GM06990 (cell line): Measurements from ENCODE around the gene PNPLA7.
"Not testable (repeated sequence)": the region's sequence is repeated elsewhere in the genome, so short reads cannot be mapped to it uniquely, and the experiment has no call there.

Experiments
- DNase-seq: peaks from one replicate; pipeline ENCODE4 v3.0.0-alpha.2; 2011; ENCODE audit not compliant: insufficient read length; ENCODE audit errors: extremely low read depth
- H3K27me3 ChIP-seq: replicated peaks from 2 replicates; pipeline ENCODE4 v1.6.0; 2011; ENCODE audit warnings: low read length; ENCODE audit not compliant: control insufficient read depth, insufficient read depth
- H3K36me3 ChIP-seq: 2 replicates; pipeline ENCODE4 v1.5.1; 2011; ENCODE audit warnings: low read length; ENCODE audit not compliant: control insufficient read depth, insufficient read depth
- H3K4me3 ChIP-seq: replicated peaks from 2 replicates; pipeline ENCODE4 v1.5.1; 2011; ENCODE audit warnings: low read depth, mild to moderate bottlenecking, control low read depth, low read length
- TF ChIP-seq, protein P1 (sequence below): IDR thresholded peaks from 2 replicates; pipeline ENCODE4 v1.5.1; 2011; ENCODE audit warnings: low read length, control low read depth, mild to moderate bottlenecking, inconsistent platforms; ENCODE audit not compliant: insufficient read depth, poor library complexity, severe bottlenecking

The PNPLA7 gene

DNA sequence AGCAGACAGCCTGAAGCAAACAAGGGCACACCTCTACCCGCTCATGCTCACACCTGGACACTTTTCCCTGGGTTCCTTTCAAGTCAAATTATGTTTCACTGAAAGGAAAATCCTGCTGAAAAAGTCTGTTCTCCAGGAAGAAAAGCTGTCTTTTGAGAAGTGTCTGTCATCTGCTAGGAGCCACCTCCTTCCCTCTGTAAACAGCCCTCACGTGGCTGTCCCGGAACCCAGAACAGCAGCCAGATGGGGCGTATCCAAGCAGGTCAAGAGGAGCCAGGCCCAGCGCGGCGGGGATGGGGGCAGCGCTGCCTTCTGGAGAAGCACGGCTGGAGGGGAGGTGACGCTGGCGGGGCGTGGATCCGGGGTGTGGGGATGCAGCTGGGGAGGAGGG is at the start of gene PNPLA7:
Gene PNPLA7 (minus strand): TSS at position 172 of the 391 bp plus-strand sequence. CDS start 205 bp downstream, outside the sequence.
- Histone ChIP-seq H3K27me3 (no peaks in the 10 kb centered on the region), H3K4me3 (peak within 1 kb of the TSS; percentile 75), H3K36me3 (peaks cover 4% of the 10 kb centered on the region)
- peak; percentile 43 for DNase-seq
- TF ChIP-seq, protein P1, sequence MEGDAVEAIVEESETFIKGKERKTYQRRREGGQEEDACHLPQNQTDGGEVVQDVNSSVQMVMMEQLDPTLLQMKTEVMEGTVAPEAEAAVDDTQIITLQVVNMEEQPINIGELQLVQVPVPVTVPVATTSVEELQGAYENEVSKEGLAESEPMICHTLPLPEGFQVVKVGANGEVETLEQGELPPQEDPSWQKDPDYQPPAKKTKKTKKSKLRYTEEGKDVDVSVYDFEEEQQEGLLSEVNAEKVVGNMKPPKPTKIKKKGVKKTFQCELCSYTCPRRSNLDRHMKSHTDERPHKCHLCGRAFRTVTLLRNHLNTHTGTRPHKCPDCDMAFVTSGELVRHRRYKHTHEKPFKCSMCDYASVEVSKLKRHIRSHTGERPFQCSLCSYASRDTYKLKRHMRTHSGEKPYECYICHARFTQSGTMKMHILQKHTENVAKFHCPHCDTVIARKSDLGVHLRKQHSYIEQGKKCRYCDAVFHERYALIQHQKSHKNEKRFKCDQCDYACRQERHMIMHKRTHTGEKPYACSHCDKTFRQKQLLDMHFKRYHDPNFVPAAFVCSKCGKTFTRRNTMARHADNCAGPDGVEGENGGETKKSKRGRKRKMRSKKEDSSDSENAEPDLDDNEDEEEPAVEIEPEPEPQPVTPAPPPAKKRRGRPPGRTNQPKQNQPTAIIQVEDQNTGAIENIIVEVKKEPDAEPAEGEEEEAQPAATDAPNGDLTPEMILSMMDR = no peak

DNA sequence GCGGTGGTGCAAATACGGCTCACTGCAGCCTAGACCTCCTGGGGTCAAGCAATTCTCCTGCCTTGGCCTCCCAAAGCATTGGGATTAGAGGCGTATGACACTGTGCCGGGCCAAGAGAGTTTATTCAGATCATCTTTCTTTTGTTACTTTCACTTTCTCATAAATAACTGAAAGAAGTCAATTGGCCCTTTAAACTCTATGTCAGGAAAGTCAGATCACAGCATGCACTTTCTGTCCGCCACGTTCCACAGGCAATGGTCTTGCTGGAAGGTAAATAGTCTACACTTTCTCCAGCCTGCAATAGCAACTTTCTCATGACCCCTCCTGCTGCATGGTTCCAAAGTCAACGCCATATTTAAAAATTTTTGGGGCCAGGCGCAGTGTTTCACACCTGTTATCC is 48.7 kb upstream of the PNPLA7 start:
- no peak for DNase-seq
- TF ChIP-seq, protein P1 = no peak
- Histone ChIP-seq H3K4me3 (no peak overlapping the region), H3K36me3 (no peaks in the 10 kb centered on the region), H3K27me3 (no peaks in the 10 kb centered on the region)

DNA sequence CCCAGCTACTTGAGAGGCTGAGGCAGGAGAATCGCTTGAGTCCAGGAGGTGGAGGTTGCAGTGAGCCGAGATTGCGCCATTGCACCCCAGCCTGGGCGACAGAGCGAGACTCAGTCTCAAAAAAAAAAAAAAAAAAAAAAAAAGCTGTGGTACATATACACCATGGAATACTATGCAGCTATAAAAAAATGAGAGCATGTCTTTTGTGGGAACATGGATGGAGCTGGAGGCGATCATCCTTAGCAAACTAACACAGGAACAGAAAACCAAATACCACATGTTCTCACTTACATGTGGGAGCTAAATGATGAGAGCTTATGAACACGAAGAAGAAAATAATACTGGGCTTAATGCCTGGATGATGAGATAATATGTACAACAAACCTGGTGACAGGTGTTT is 46.4 kb upstream of the PNPLA7 start:
- not testable (repeated sequence) for H3K4me3 ChIP-seq, H3K27me3 ChIP-seq, H3K36me3 ChIP-seq, DNase-seq

DNA sequence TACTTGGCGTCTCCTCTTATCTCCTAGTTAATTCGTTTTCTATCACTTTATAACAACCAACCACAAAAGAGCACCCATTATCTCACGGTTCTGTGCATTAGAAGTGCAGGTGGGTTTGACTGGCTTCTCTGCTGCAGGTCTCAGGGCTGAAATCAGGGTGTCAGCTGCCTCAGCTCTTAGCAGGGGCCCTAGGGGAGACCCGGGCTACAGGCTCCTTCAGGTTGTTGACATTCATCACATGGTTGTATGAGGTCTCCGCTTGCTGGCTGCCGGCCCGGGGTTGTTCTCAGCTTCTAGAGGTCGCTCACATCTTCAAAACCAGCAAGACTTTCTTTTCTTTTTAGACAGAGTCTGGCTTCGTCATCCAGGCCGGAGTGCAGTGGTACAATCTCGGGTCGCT is 43.0 kb upstream of the PNPLA7 start:
- DNase-seq = no peak
- TF ChIP-seq, protein P1 = no peak
- no peaks in the 10 kb centered on the region for H3K27me3 ChIP-seq

DNA sequence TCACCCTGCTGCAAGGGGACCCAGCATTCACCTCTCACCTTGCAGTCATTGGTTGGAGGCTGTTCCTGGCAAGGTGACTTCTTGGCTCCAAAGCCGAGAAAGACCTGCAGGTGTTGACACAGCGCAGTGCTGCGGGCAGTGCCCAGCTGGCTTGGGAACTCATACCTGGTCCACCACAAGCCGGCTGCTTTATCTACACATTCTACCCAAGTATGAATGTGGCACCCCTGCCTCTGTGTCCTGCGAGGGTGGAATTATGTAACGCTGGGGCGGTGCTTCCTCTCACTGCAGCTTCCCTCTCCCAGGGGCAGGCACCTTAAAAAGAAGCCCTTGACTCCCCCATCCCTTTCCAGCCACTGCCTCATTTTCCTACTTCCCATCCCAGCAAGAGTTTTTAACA is 42.6 kb upstream of the PNPLA7 start:
- no peak for DNase-seq

More for the DNA sequence above, 43.0 kb upstream of the PNPLA7 start:
- no peak overlapping the region for H3K4me3 ChIP-seq
- peaks cover 2% of the 10 kb centered on the region for H3K36me3 ChIP-seq

DNA sequence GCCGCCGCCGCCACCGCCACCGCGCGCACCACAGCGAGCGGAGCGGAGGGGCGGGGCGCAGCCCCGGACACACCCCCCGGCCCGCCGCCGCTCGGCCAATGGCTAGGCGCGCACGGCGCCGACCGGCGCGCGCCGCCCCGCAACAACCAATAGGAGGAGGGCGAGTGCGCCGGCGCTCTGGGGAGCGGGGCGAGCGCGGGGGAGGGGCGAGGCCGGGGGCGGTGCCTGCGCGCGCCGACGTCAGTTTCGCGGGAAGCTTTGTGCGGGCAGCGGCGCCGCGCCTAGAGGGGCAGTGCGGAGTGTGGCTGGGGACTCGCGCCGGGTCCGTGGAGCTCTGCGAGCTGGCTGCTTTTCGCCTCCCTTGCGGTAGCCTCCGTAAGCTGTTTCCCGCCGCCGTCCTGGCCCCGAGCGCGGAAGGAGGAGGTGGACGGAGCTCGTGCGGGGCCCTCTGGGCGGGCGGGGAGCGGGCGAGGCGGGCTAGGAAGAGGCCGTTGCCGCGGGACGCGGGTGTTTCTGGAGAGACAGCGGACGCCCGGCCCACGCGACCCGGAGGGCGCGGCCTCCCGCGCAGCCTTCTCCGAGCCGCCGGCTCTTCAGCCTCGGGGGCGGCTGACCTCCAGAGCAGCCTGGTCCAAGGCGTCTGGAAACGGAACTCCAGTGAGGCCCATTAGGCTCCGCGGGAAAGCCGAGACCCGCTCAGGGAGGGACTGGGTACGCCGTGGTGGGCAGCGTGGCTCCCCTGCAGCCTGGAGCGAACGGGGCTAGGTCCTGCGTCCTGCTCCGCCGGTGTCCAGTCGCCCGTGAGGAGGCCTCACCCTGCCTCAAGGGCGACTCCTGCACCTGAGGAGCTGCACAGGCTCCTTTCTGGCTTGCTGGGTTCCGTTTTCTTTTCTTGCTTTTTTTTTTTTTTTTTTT is 40.5 kb upstream of the PNPLA7 start, which contains the start of gene ZMYND19:
Gene ZMYND19 (minus strand): TSS at position 44 of the 915 bp plus-strand sequence. CDS start 249 bp downstream, outside the sequence.
- Histone ChIP-seq H3K27me3 (no peaks in the 10 kb centered on the region), H3K36me3 (peaks cover 9% of the 10 kb centered on the region), H3K4me3 (peak within 1 kb of the TSS; percentile 82)
- DNase-seq = peak; percentile 92
- TF ChIP-seq, protein P1 = no peak

More for the DNA sequence above, 42.6 kb upstream of the PNPLA7 start:
- Histone ChIP-seq H3K36me3 (peaks cover 4% of the 10 kb centered on the region), H3K4me3 (no peak overlapping the region), H3K27me3 (no peaks in the 10 kb centered on the region)
- TF ChIP-seq, protein P1 = no peak
